Dermis microvascular lymphatic vessel endothelial cell (primary cell): Measurements from ENCODE around the gene TMEM164. TPM values are rescaled to one million over a fixed set of nuclear protein-coding genes. Genes with fewer than 3 reads are reported as not detected.
"Not testable (repeated sequence)": the region's sequence is repeated elsewhere in the genome, so short reads cannot be mapped to it uniquely, and the experiment has no call there.

Experiments
- DNase-seq, 2 donors: peaks; one replicate each; pipeline versions ENCODE4 v3.0.0 to v3.0.0-alpha.2; 2010; ENCODE audit warnings: low read depth in 2 of 2
- total RNA-seq: library from RNA; depleted of rRNA; stranded (reverse); fragments of >200 nt; gene quantifications from 2 replicates; pipeline ENCODE4 v1.2.1, GENCODE V29; 2014

The TMEM164 gene
- total RNA-seq, 1 donor from 2014 or later = 13.6 TPM

DNA sequence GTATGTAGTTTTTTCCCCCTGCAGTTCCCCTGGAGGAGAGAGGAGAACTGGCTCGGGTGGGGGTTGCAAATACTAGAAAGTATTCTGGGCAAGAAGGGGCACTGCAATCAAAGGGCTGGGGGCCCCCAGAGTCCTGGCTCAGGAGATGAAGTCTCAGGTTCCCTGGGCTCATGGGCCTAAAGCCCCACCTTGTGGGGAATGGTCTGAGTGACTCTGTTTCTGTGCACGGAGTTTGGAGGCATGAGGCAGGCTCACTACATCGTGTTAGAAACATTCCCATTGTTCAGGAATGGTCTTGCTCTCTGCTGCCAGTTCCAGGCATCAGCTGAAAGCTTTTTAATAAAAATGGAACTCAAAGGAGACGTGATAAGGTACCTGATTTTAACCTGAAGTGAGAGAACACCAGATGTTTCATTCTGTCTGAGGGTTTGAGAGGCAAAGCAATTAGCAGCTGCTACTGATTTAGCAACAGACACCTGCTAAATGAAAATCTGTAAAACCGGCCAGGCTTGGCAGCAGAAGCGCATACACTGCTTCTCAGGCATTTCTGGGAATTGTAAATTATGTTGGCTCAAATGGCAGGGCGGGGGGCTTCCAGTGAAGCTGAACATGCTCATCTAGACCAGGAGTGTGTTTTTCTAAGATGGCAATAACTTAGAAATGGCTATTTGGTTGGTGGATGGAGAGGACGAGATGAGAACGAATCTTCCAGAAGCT, 122.7 kb downstream of the TMEM164 start:
- peak in 1 of 2 donors; percentile 29 for DNase-seq

DNA sequence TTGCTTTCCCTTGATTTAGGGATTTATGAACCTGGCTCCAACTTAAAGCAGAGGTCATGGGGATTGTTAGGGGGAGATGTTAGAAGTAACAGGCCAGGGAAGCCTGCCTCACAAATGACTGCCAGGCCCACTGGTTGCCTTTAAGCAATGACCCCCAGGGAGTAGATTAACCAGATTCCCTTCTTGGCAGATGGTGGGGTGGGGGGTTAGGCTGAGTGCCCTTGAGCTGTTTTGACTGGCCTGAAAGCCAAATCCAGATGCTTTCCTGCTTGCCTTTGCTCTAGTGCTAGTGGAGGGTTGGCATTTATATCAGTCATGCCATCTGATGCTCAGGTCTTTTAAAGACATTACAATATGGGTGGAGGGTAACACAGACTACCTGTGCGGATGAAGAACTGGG, 128.1 kb downstream of the TMEM164 start:
- DNase-seq = no peak

DNA sequence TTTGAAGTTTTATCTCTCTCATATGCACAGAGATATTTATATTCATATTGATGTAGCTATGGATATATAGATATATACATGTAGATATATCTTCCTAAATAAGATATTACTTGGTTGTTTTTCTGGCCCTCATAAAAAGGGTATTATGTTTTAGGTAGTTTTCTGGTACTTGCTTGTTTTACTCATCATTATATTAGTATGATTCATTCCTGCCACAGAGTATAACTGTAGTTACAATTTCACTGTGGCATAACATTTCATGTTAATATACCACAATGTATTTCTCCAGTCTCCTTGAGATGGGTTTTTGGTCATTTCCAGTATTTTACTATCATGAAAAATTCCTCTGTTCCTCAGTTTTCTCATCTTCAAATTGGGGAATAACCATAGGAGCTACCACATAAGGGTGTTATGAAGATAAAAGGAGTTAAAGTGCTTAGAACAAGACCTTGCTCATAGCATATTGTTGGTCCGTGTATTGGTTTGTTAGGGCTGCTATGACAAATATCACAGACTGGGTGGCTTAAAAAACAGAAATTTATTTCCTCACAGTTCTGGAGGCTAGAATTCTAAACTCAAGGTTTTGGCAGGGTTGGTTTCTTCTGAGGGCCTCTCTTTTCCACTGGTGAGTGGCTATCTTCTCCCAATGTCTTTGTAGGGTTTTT, 129.7 kb downstream of the TMEM164 start:
- no peak for DNase-seq

DNA sequence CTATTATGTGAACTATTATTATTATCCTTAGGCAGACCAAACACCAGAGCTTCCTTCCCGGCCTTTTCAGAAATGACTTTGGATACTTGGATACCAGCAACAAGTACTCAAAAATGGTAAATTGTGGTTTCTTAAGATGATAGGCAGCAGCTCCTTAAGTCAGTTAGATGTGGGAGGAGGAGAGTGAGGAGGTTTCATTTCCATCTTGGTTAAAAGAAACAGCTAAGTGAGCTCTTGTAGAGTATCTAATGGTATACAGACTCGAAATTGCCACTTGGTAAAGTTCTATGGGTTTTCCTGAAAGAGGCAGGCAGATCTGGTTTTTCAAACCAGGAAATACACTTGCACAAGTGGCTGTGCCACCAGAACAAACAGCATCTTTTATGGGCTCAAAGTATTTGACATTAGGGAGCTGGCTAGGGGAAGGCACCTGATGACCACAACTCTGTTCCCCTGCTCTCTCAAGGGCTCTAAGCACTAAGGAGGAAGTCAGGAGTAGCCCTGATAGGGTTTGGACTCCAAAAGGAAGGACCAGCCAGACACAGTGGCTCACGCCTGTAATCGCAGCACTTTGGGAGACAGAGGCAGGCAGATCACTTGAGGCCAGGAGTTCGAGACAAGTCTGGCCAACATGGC, 130.9 kb downstream of the TMEM164 start:
- no peak for DNase-seq

DNA sequence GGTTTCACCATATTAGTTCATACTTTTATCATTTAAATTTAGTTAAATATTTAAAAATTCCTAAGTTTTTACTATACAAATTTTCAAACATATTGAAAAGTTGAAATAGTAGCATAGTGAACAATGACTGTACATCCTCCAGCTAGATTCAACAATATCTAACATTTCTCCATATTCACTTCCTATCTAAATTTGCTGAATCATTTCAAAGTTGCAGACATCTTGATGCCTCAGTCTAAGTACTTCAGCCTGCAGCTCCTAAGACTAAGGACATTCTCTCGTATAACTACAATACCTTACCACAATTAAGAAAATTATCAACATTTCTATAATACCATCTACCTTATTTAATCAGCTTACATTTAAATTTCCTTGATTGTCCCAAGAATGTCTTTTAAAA, 132.7 kb downstream of the TMEM164 start:
- DNase-seq = peak in 1 of 2 donors; percentile 2

DNA sequence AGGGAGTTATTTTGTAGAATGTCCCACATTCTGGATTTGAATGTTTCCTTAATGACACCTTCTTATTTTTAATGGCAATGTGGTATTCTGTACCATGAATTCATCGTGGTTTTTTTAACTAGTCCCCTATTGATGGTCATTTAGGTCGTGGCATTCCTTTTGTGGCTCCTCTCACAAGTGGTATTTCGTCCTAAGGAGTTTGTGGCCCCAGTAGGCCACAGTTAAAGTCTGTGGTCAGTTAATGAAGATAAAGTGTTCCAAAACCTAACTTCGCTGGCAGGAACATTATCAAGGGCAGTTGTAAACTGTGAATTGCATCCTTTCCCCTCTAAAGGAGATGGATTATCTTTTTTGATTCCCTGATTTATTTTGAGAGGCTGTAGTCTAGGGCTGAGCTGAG, 133.2 kb downstream of the TMEM164 start:
- no peak for DNase-seq

DNA sequence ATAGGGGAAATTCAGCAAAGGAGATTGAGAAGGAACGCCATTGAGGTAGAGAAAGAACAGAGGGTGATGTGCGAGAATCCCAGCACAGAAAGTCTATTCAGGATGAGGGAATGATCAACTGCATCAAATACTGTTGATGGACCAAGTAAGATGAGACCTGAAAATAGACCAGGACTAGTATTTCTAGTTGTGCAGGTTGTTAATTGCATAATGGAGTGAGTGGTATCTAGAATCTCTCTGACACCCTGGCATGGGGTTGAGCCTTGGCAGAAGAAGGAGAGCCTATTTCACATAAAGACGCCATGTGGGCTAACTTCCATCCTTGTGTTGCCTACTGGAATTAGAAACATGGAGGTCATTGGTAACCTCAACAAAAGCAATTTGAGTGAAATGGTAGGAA, 135.6 kb downstream of the TMEM164 start:
- DNase-seq = no peak

DNA sequence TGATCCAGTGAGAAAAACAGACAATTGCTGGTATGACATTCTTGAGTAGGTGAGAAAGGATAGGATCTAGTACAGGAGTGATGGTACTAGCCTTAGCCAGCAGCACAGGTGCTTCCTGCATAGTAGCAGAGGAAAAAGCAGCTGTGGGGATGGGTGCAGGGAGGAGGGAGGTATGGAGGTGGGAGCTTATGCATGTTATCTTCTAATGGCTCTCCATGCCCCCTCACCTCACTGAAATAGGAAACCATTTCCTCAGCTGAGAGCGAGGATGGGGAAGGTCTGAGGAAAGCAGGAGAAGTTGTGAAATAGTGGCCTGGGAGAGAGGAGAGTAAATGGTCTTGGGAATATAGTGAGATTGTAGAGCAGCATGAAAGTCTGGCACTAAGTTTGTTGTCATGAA, 136.3 kb downstream of the TMEM164 start:
- peak in 1 of 2 donors; percentile 12 for DNase-seq

DNA sequence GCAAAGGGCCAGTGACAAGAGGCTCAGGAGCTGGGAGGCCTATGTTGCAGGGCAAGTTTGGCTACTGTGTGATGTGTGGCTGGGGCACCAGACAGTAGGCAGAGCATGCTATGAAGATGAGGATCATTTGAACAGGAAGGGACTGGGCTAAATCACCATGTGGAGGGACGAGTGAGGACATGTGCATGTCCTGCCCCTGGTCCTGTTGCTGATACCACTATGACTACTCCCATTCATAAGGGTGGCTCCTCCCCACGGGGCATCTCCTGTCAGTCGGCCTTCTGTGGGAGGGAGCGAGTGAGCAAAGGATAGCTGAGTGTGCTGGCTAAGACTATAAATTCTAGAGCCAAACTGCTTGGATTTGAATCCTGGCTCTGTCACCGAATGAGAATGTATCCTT, 139.2 kb downstream of the TMEM164 start:
- no peak for DNase-seq

DNA sequence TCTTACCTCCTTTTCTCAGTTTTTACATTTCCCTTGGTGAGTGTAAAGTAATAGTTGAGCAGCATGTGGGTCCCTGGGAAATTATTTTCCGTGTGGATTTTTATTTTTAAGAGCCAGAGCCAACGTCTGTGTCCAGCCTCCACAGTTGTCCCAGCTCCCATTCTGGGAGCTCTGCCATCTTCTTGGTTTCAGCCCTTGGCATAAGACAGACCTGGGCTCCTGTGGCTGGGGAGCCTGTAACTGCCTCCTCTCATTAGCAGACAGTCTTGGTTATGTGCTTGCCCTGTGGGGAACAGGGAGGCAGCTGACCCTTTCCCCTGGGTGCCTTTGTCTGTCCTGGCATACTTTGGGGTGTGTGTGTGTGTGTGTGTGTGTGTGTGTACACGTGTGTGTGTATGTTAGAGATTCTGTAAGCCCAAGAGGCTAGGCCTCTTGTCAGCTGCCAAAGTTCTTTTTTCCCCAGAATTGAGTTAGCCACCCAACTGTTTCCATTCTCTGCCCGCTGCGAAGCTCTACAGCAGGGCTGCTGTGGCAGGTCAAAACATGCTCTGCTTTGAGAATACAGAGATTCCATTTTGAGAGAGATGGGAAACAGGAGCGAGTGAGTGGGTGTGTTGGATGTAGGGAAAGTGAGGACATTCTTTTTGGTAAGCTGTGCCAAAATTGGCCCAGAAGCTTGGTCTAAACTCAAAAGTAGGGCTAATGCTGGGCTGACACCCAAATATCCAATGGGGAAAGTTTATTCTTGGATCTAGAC, 140.7 kb downstream of the TMEM164 start:
- no peak for DNase-seq

DNA sequence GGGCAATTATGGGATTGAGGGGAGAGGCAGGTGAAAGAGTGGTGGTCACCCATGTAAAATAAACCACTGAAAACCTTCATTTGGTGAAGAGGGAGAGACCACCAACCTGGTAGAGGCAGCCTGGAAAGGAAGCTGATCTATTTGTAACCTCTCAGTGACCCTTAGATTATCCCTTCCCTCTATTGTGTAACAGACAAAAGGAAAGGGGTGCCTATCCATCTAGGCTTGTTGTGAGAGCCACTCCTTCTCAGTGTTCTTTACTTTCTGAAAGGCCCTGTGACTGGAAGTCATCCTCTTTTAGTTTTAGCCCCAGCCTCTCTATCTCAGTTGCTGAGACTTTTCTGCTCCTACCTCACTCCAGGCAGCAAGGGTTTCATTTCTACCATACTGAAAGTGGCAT, 142.4 kb downstream of the TMEM164 start:
- no peak for DNase-seq

DNA sequence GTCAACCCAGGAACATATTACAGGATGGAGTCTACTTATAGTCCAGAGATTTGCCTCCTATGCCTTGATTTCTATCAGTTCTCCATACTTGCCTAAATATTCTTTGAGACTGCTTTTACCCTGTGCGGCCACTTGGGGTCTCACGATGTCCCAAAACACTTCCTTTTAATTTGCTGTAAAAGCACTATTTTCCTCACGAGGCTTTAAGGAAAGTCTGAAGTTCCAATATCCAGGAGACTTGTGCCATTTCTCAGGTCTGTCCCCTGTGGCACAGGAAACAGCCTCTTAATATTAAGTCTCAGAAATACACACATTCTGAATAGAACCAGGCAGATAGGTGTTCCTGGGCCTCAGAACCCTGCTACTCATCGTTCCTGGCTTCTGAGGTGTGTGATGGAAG, 142.9 kb downstream of the TMEM164 start:
- DNase-seq = peak in 1 of 2 donors; percentile 30

DNA sequence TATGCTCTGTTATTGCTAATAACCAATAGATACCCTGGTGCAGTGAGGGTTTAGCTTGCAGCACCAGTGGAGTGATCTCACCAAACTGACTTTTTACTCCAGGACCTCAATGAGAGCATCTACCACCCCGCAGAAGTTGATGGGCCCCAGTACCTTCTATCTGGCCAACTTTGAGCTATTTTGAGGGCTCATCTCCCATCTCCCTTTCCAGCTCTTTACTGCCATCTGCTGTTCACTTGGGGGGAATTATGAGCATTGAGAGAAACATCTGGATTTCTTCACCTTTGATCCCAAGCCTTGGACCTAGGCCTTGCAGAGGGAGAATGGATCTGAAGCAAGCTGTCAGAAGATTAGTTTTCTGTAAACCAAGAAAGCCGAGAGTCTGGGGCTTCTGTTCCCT, 143.6 kb downstream of the TMEM164 start:
- peak in 1 of 2 donors; percentile 33 for DNase-seq

DNA sequence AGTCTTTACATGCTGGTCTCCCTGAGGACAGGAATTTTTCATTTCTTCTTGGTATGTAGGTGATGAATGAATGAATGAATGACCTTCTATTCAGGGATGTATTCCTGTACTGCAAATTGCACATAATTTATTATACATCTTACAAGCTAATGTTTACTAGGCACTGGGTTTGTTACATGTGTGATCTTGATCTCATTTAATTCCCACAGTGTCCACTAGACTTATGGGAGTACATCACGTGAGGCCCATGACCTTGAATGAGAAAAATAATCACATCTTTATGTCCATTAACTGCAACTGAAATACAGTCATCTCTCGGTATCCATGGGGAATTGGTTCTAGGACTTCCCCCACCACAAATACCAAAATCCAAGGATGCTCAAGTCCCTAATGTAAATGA, 150.3 kb downstream of the TMEM164 start:
- DNase-seq = no peak

DNA sequence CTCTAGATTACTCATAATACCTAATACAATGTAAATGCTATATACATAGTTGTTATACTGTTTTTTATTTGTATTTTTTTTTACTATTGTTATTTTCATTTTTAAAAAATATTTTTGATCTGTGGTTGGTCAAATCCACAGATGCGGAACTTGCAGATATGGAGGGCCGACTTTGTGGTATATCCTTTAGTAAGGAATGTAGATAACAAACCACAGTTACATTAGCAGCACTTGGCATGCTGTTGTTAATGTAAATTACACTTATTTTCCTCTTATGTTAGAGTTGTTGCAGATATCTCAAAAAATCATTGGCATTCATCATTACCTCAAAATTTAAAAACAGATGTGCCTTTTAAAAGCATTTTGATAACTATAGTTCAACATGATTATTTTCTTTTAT, 151.0 kb downstream of the TMEM164 start:
- no peak for DNase-seq

DNA sequence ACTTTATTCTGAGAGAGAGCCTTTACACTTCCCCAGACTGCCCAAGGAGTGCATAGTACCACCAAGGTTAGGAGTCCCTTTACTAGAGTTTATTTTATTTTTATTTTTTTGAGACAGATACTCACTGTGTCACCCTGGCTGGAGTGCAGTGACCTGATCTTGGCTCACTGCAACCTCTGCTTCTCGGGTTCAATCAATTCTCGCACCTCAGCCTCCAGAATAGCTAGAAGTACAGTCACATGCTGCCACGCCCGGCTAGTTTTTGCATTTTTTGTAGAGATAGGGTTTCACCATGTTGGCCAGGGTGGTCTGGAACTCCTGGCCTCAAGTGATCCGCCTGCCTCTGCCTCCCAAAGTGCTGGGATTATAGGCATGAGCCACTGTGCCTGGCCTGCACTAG, 151.4 kb downstream of the TMEM164 start:
- DNase-seq = not testable (repeated sequence)

DNA sequence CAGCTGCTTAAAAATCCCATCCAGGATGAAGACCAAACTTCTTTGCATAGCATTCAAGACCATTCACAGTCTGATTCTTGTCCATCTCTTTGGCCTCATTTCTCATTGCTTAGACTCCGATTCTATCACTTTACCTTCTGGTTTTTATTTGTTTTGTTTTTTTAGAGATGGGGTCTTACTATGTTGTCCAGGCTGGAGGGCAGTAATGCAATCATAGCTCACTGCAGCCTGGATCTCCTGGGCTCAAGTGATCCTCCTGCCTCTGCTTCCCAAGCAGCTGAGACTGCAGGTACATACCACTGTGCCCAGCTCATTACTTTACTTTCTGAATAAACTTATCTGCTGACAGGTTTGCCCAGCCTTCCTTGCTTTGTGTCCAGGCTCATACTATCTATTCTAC, 152.8 kb downstream of the TMEM164 start:
- no peak for DNase-seq

DNA sequence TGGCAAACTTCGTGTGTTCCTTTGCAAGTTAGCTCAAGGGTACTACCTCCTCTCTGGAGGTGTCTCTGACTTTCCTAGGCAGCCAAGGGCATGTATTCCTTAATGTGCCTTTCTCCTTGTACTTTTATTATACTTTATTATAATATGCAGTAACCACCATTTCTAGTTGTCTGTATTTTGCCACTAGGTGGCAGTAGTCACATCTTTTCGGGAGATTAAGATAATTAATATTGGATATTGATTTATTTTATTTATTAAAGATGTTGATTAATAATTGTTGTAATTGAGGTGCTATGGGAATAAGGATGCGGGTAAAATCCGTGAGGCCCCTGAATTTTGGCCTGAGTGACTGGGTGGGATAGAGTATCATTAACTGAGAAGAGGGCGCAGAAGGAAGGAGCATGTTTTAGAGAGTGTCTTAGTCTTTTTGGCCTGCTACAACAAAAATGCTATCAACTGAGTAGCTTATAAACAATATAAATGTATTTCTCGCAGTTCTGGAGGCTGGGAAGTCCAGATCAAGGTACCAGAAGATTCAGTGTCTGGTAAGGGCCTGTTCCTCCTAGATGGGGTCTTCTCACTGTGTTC, 153.3 kb downstream of the TMEM164 start:
- DNase-seq = peak in 1 of 2 donors; percentile 7

DNA sequence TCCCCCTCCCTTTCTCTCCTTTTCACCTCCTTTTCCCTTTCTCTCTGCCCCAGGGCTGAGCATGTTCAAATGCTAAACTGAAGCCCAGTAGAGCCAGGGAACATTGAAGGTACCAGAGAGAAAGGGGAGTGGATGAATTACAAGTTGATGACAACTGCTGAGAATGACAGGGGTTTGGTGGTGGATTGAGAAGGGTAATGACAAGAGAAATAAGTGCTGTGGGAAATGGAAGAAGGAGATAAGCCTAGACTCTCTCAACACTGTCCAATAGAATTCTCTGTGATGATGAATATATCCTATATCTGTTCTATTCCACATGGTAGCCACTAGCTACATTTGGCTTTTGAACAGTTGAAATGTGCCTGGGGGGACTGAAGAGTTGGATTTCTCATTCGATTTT, 154.5 kb downstream of the TMEM164 start:
- no peak for DNase-seq

DNA sequence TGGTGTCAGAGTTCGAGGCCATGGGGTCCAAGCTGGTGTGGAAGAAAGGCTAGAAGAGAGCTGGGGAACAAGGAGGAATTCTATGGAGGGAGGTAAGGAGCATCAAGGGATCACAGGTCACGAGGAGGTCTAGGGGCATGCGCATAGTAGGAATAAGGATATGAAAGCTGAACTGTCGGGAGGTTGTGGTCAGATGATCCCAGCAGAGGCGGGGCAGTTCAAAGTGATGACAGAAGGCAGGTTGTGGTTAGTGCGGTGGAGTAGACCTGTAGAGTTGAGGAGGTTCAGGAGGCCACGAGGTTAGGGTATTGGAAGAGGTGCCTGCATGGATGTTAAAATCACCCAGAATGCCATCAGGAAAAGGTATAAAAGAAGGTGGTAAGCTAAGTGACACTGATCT, 156.3 kb downstream of the TMEM164 start:
- DNase-seq = no peak

DNA sequence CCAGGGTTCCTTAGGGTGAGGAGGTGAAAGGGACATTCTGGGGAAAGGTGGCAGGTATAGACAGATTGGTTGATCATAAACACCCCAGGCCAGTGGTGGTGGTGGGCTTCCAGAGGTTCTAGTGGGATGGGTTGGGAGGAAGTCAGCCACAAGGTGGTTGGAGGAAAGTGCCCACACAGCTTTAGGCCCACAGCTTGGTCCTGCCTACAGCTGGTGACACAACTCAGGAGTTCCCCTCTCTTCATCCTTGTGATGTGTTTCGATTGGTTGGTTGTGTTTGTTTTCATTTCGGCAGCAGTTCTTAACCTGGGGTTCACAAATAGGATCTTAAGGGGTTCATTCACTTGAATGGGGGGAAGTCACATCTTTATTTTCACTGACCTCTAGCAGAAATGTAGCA, 157.0 kb downstream of the TMEM164 start:
- no peak for DNase-seq

DNA sequence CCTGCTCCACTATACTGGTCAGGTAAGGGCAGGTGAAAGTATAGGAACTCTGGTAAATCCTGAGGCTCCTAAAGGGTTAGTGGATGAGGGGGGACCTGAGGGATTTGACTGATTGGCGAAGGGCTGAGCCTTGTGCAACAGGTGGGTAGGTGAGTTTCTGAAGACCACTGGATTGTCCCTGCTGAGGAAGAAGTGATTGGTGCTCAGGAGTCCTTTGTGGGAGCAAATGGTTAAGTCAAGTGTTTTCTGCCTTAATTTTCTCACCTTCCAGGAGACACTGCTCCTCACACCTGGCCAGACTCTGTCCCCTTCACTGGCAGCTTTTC, 158.4 kb downstream of the TMEM164 start:
- no peak for DNase-seq
